Liver (tissue), 9 donors: Measurements from ENCODE around the gene TLK2. TPM values are rescaled to one million over a fixed set of nuclear protein-coding genes. Genes with fewer than 3 reads are reported as not detected.
A peak's percentile ranks its signal among the peaks of the same experiment; 100 is the strongest.

ENCODE experiments used
- DNase-seq: peaks from one replicate; pipeline ENCODE4 v3.0.0-alpha.2; 2017; ENCODE audit warnings: low spot score
- H3K27ac ChIP-seq, 2 donors: one replicate each; pipeline ENCODE4 v1.7.0; 2013; ENCODE audit warnings: inconsistent platforms in 2 of 2, low read length in 2 of 2, control low read depth in 1 of 2, low read depth in 1 of 2, mild to moderate bottlenecking in 1 of 2
- H3K27me3 ChIP-seq, 4 donors: one replicate each; pipeline versions ENCODE4 v1.6.1 to v1.7.0; 2013; ENCODE audit warnings: low read length in 3 of 4, inconsistent platforms in 1 of 4, mild to moderate bottlenecking in 1 of 4, moderate library complexity in 1 of 4; ENCODE audit not compliant: control insufficient read depth in 4 of 4, insufficient read depth in 4 of 4
- H3K36me3 ChIP-seq, 4 donors: one replicate each; pipeline versions ENCODE4 v1.6.1 to v1.7.0; 2013; ENCODE audit warnings: low read length in 3 of 4, mild to moderate bottlenecking in 3 of 4, low read depth in 1 of 4, moderate library complexity in 1 of 4; ENCODE audit not compliant: control insufficient read depth in 4 of 4, insufficient read depth in 3 of 4
- H3K4me1 ChIP-seq, 4 donors: one replicate each; pipeline versions ENCODE4 v1.6.1 to v1.7.0; 2013; ENCODE audit warnings: low read length in 3 of 4, mild to moderate bottlenecking in 3 of 4, moderate library complexity in 1 of 4; ENCODE audit not compliant: control insufficient read depth in 4 of 4, insufficient read depth in 4 of 4
- H3K4me3 ChIP-seq, 3 donors: one replicate each; pipeline versions ENCODE4 v1.6.1 to v1.7.0; 2013; ENCODE audit warnings: low read length in 3 of 3, control low read depth in 1 of 3, low read depth in 1 of 3, mild to moderate bottlenecking in 1 of 3
- H3K9ac ChIP-seq, 2 donors: one replicate each; pipeline ENCODE4 v1.7.0; 2013; ENCODE audit warnings: low read length in 2 of 2, mild to moderate bottlenecking in 2 of 2, moderate library complexity in 2 of 2, control low read depth in 1 of 2, low read depth in 1 of 2
- H3K9me3 ChIP-seq, 4 donors: one replicate each; pipeline versions ENCODE4 v1.6.1 to v1.7.0; 2013; ENCODE audit warnings: low read length in 3 of 4; ENCODE audit not compliant: control insufficient read depth in 4 of 4
- ATF3 ChIP-seq: IDR thresholded peaks from 2 replicates; pipeline ENCODE4 v1.6.1; 2016; ENCODE audit warnings: antibody characterized with exemption
- CTCF ChIP-seq: fragments of 150-350 bp; IDR thresholded peaks from 2 replicates; pipeline ENCODE4 v1.5.1; 2017; ENCODE audit warnings: improper control_type of control experiment, low read depth, low read length; ENCODE audit not compliant: missing input control
- EGR1 ChIP-seq, 2 donors: IDR thresholded peaks; 2 replicates each; pipeline ENCODE4 v1.6.1; 2016 to 2018; ENCODE audit warnings: antibody characterized with exemption in 2 of 2, low read depth in 2 of 2
- FOXA1 ChIP-seq: IDR thresholded peaks from 2 replicates; pipeline ENCODE4 v1.6.1; 2016; ENCODE audit warnings: antibody characterized with exemption
- FOXA2 ChIP-seq: IDR thresholded peaks from 2 replicates; pipeline ENCODE4 v1.6.1; 2016; ENCODE audit warnings: antibody characterized with exemption
- GABPA ChIP-seq, 2 donors: IDR thresholded peaks in 1 of 2; conservative IDR thresholded peaks in 1 of 2; 2 replicates each; pipeline ENCODE4 v1.6.1; 2016; ENCODE audit warnings: antibody characterized with exemption in 2 of 2, mild to moderate bottlenecking in 1 of 2, moderate library complexity in 1 of 2
- HNF4A ChIP-seq, 2 donors: conservative IDR thresholded peaks; 2 replicates each; pipeline ENCODE4 v1.6.1; 2016; ENCODE audit warnings: antibody characterized with exemption in 2 of 2, mild to moderate bottlenecking in 2 of 2
- HNF4G ChIP-seq: IDR thresholded peaks from 2 replicates; pipeline ENCODE4 v1.6.1; 2016; ENCODE audit warnings: antibody characterized with exemption
- JUND ChIP-seq, 2 donors: IDR thresholded peaks; 2 replicates each; pipeline ENCODE4 v1.6.1; 2016; ENCODE audit warnings: antibody characterized with exemption in 2 of 2
- MAX ChIP-seq: IDR thresholded peaks from 2 replicates; pipeline ENCODE4 v1.6.1; 2016; ENCODE audit warnings: antibody characterized with exemption
- NR2F2 ChIP-seq: IDR thresholded peaks from 2 replicates; pipeline ENCODE4 v1.6.1; 2016; ENCODE audit warnings: antibody characterized with exemption
- RAD21 ChIP-seq, 2 donors: IDR thresholded peaks; 2 replicates each; pipeline ENCODE4 v1.6.1; 2016; ENCODE audit warnings: antibody characterized with exemption in 2 of 2, mild to moderate bottlenecking in 2 of 2
- REST ChIP-seq: IDR thresholded peaks from 2 replicates; pipeline ENCODE4 v1.6.1; 2016; ENCODE audit warnings: antibody characterized with exemption, mild to moderate bottlenecking
- RXRA ChIP-seq, 2 donors: IDR thresholded peaks; 2 replicates each; pipeline ENCODE4 v1.6.1; 2017 to 2018; ENCODE audit warnings: antibody characterized with exemption in 2 of 2, mild to moderate bottlenecking in 1 of 2
- SP1 ChIP-seq: IDR thresholded peaks from 2 replicates; pipeline ENCODE4 v1.6.1; 2018; ENCODE audit warnings: antibody characterized with exemption, mild to moderate bottlenecking
- TAF1 ChIP-seq: conservative IDR thresholded peaks from 2 replicates; pipeline ENCODE4 v1.6.1; 2016; ENCODE audit warnings: antibody characterized with exemption, mild to moderate bottlenecking
- YY1 ChIP-seq: IDR thresholded peaks from 2 replicates; pipeline ENCODE4 v1.6.1; 2016; ENCODE audit warnings: antibody characterized with exemption, mild to moderate bottlenecking
- ZBTB33 ChIP-seq: IDR thresholded peaks from 2 replicates; pipeline ENCODE4 v1.6.1; 2016; ENCODE audit warnings: antibody characterized with exemption
- WGBS: extraction: QIAGEN DNeasy Blood & Tissue Kit; methylation state at CpG from one replicate; pipeline ENCODE4 v1.1.7; 2013; 5-methylcytosine and 5-hydroxymethylcytosine counted together
- polyA plus RNA-seq, 2 donors: library from polyadenylated mRNA; stranded (reverse) in 1 of 2; unstranded in 1 of 2; fragments of 200-250 nt in 1 of 2; fragments of >200 nt in 1 of 2; fragmentation: Nextera tagmentation in 1 of 2; extraction: Ambion mirVana in 1 of 2; gene quantifications; one replicate each; pipeline versions ENCODE4 v1.2.1 to v1.2.3, GENCODE V29; 2013 to 2015
- total RNA-seq, 2 donors: library from RNA; depleted of rRNA; stranded (reverse); fragments of >200 nt; gene quantifications; one replicate each; pipeline ENCODE4 v1.2.3, GENCODE V29; 2014
- donor health status: healthy.
- donor health status: healthy.
- donor health status: healthy.
- donor health status: healthy.
- donor health status: healthy.

The TLK2 gene
- total and polyA plus RNA-seq, 4 donors = 4.2 to 25.8 (median 14.8) TPM

- TF ChIP-seq FOXA1 = no peak
- TF ChIP-seq YY1 = no peak
- TF ChIP-seq JUND (IDR thresholded peaks at IDR 0.05) = no peak
- TF ChIP-seq ZBTB33 = no peak
Measured at GRCh38 chr17:62572488-62572887, 93.9 kb downstream of the TLK2 start (continued).

GRCh38 chr17:62572888-62573401 is 94.3 kb downstream of the TLK2 start:
- no peak overlapping the region for H3K9ac ChIP-seq
- H3K4me1 ChIP-seq = no peaks in the 10 kb centered on the region
- H3K36me3 ChIP-seq = peaks cover 0 to 24% (median 17%) of the 10 kb centered on the region in 4 donors
- H3K27me3 ChIP-seq = no peaks in the 10 kb centered on the region
- no peak overlapping the region for H3K27ac ChIP-seq
- TF ChIP-seq CTCF (no peak), NR2F2 (peak; percentile 62), EGR1 (IDR thresholded peaks at IDR 0.05; ENCODE audit: low read depth in 2 of 2) (no peak), FOXA1 (no peak), FOXA2 (no peak)
- WGBS = 79% methylated on average over 7 of the region's 7 CpGs
- H3K4me3 ChIP-seq = no peak overlapping the region
- no peaks in the 10 kb centered on the region for H3K9me3 ChIP-seq
- no peak for DNase-seq

GRCh38 chr17:62573480-62574117 is 95.0 kb downstream of the TLK2 start:
- Histone ChIP-seq H3K36me3 (peaks cover 0 to 28% (median 19%) of the 10 kb centered on the region in 4 donors), H3K4me1 (no peaks in the 10 kb centered on the region), H3K27ac (no peak overlapping the region)

GRCh38 chr17:62576382-62576781 is 97.8 kb downstream of the TLK2 start:
- Histone ChIP-seq H3K4me3 (no peak overlapping the region), H3K36me3 (peaks cover 0 to 34% (median 21%) of the 10 kb centered on the region in 4 donors), H3K4me1 (no peaks in the 10 kb centered on the region), H3K9ac (no peak overlapping the region), H3K27ac (no peak overlapping the region), H3K27me3 (no peaks in the 10 kb centered on the region), H3K9me3 (no peaks in the 10 kb centered on the region)
- 97% methylated on average over 1 of the region's 1 CpG for WGBS
- DNase-seq = no peak
- TF ChIP-seq RXRA (IDR thresholded peaks at IDR 0.05) (no peak), NR2F2 (no peak), REST (no peak), JUND (IDR thresholded peaks at IDR 0.05) (no peak), FOXA1 (no peak), ATF3 (no peak), SP1 (no peak), GABPA (IDR thresholded peaks at IDR 0.05 in 1 of 2, conservative IDR thresholded peaks at IDR 0.05 in 1 of 2) (no peak), EGR1 (IDR thresholded peaks at IDR 0.05; ENCODE audit: low read depth in 2 of 2) (no peak), HNF4G (no peak), TAF1 (no peak), RAD21 (IDR thresholded peaks at IDR 0.05) (no peak), MAX (no peak)

More at GRCh38 chr17:62573480-62574117, 95.0 kb downstream of the TLK2 start:
- no peak for DNase-seq
- TF ChIP-seq ATF3 (no peak), FOXA2 (no peak), HNF4A (conservative IDR thresholded peaks at IDR 0.05) (no peak), HNF4G (no peak)
- no peak overlapping the region for H3K9ac ChIP-seq
- H3K9me3 ChIP-seq = no peaks in the 10 kb centered on the region
- no peaks in the 10 kb centered on the region for H3K27me3 ChIP-seq
- H3K4me3 ChIP-seq = no peak overlapping the region
